HK-2 (cell line): Measurements from ENCODE around the gene RALGAPA2.

Experiments used
- DNase-seq: peaks from one replicate; pipeline ENCODE4 v3.0.0-alpha.2; 2018; ENCODE audit not compliant: unreplicated experiment

Gene RALGAPA2

DNA sequence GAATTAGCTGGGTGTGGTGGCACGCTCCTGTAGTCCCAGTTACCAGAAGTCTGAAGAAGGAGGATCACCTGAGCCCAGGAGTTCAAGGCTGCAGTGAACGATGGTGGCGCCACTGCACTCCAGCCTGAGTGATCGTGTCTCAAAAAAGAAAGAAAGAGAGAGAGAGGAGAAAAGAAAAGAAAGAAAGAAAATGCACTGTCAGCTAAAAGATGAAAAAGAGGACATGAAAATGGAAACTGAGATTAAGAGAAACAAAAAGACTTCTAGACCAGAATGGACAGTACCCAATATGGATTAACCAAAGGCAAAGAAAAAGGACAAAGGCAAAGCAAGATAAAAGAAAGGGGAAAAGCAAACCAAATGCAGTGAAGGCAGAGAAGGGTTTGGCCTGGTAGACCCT, 9.0 kb upstream of the RALGAPA2 start:
- DNase-seq = no peak

DNA sequence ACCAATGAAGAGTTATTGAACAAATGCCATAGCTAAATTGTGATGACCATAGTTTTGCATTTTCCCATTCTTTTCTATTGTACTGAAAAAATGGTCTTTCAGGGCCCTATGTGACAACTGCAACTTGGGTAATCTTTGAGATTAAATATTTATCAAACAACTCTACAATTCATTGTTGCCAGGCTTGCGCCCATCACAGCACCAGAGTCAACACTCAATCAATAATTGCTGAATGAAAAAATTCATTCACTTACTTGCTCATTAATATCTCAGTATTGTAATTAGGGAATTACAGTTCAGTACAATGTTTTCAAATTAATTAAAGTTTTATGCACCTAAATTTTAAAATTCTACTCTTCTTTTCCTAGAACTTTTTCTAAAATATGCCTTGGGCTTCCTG, 7.7 kb upstream of the RALGAPA2 start:
- no peak for DNase-seq

DNA sequence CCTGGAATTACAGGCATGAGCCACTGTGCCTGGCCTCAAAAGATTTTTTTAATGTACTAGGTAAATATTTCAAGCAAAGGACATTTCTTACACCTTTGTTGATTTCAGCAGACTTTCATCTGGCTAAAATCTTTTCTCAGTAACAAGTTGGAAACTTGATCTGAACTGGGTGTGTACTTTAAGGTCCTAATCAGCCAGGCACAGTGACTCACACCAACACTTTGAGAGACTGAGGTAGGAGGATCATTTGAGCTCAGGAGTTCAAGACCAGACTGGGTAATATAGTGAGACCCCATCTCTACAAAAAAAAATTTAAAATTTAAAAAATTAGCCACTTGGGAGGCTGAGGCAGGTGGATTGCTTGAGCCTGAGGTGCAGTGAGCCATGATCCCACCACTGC, 7.0 kb upstream of the RALGAPA2 start:
- no peak for DNase-seq

DNA sequence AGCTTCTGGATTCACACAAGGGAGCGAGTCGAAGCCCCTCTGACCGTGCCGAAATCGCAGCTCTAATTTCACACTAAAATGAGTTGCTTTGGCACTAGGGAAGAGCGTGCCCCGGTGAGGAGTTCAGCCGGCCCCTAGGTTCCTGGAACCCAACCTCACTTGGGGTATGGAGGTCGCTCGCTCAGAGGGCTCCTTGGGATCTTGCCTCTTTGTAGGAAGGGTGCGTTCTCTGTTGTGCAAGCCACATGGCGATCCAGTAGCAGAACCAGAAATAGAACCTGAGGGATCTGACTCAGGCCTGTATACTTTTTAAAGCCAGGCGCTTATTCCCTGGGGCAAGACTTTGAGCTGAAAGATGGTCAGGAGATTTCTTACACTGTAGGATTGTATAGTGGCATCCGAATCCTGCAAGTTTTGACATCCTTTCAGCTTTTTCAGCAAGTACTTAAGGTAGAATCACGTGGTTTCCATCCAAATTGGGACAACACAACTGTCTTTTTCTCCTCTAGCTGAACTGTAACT, 861 bp upstream of the RALGAPA2 start:
- DNase-seq = no peak

DNA sequence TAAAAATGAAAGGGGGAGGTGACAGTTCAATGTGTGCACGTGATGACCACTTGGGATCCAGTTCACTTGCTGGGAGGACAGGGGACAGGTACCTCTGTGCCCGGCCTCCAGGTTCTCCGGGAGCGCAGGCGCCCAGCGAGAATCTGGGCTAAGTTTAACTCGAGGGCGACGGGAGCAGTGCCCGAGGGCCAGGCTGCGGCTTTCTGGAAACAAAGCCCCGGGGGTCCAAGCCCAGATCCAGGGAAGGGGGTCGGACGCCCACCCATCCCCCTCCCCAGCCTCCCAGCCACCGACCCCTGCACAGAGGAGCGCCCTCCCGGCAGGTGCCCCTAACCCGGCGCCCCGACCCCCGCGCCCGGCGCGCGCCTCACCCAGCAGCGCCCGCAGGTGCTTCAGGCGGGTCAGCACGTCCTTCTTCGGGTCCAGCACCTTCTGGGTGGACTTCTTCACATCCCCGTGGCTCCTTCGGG, 405 bp downstream of the RALGAPA2 start:
- peak; percentile 25 for DNase-seq

DNA sequence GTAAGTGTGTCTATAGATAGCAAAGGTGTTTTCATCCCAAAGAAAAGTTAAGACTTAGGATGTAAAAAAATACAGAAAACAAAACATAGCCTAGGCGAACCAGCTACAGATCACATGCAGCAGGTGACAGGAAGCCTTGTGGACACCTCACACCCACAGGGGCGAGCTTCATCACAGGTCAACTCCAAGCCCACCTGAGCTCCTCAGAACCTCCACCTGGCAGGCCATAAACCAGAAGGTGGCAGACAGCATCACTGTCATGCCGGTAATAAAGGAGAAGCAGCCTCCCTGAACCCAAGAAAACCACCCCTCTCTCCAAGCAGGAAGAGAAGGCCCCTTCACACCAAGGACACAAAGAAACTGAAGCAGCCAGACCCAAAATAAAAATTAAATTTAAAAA, 1.0 kb downstream of the RALGAPA2 start:
- peak; percentile 3 for DNase-seq

DNA sequence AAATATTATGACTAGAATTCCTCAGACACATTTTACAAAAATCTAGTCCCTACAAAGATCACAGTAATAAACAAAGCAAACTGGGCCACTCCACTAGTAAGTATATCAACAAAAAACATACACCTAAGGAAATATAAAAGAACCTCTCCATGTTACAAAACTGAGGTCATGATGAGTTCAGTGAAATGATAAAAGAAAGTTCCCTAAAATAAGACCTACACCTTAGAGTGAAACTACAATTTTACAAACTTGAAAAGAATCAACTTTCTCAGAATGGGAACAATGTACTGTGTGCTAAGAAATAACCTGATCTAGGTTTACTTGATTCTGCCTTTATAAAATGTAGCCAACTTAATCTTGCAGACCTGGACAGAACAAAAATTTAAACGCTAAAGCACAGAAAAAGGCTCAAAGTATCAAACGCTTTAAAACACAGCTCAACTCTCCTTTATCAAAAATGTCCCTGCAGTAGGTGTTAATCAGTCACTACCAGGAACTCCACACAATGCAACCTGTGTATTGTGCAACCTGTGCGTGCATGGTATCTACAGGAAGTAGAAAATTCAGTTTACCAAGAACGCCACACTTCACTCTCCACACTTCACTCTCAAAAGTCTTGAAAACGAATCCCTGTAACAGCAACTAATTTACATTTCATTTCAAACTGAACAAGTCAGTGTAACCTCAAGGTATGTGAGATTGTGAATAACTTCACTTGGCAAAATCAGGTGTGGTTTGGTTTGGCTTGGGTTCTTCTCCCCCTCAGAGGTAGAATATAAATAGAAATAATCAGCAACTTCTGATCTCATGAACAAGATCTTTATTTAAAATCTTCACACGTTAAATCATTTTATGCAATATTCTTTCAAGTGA, 1.8 kb downstream of the RALGAPA2 start:
- no peak for DNase-seq

DNA sequence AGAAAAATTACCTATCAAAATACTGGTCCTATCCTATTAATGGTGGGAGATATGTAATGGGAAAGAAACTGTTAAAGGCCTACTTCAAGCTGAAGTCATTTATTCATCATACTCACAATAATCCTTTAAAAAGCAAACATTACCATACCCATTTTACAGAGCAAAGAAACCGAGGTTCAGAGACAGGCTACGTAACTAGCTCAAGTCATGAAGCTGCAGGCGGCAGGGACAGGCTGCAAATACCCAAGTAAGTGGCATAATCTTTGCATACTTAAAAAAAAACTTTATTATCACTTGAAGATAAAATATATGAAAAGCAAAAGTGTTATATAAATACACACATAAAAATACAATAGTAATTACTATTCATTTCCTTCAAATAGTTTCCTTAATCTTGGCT, 2.6 kb downstream of the RALGAPA2 start:
- DNase-seq = no peak

DNA sequence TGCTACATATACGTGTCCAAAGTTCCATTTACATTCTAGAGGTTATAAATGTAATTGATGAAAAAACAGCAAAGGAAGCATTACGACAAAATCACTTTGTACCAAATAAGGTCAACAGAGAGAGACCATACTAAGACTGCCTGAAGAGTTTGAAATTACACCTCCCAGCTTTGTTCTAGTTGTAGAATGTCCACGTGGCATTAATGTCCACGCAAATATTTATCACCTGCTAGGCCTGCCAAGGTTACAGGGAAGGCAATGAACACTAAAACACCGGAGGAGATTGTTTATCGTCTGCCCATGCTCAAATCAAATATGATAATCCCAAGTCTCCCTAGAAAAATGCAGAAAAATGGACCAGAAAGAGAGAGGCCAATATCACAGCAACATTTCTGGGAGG, 6.2 kb downstream of the RALGAPA2 start:
- DNase-seq = no peak

DNA sequence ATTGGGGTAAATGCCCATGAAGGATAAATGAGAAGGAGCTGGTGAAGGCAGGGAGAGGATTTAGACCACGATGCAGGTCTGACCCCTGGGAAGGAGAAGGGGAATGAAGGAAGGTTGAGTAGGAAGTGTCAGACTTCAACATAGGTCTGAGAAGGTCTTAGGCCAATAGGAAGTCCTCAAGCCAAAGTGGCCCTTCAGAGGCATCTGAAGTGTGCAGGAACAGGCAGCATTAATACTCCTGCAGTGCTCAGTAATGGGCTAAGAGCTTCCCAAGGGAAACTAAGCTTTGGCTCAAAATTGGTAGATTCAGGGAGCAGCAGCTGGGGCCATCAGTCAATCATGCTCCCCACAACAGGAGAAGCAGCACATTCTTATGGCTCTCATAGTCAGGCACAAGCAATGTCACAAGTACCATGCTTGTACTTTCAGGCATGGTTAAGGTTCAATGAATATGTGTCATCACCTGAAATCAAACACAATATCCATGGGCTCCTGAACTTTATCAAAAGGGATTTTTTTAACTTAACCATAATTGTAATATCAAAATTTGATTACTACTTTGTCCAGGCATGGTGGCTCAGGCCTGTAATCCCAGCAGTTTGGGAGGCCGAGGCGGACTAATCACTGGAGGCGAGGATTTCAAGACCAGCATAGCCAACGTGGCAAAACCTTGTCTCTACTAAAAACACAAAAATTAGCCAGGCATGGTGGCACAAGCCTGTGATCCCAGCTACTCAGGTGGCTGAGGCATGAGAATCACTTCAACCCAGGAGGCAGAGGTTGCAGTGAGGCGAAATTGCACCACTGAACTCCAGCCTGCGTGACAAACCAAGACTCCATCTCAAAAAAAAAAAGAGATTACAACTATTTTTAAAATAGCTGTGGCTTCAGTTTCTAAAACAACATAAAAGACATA, 9.9 kb downstream of the RALGAPA2 start:
- no peak for DNase-seq

DNA sequence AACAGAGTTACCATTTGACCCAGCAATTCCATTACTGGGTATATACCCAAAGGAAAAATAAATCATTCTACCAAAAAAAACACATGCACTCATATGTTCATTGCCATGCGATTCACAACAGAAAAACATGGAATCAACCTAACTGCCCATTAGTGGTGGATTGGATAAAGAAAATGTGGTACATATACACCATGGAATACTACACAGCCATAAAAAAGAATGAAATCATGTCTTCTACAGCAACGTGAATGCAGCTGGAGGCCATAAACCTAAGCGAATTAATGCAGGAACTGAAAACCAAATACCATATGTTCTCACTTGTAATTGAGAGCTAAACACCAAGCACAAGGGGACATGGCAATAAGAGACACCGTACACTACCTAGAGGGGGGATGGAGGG, 12.5 kb downstream of the RALGAPA2 start:
- no peak for DNase-seq

DNA sequence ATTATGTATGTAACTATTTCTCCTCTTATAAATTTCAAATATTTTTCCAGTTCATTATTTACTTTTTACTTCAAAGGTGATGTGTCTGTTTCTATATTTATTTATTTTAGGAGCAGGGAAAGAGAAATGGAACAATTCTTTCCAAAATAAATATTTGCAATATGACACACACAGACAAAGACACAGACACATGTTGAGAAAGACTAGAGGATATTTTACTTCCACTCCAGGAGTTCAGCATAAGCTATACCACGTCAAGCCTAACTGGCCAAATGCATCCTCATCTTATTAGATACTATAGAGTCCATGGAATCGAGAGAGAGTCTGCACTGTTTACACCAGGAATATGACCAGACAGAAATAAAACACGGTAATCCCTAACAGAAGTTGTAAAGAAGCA, 13.3 kb downstream of the RALGAPA2 start:
- no peak for DNase-seq

DNA sequence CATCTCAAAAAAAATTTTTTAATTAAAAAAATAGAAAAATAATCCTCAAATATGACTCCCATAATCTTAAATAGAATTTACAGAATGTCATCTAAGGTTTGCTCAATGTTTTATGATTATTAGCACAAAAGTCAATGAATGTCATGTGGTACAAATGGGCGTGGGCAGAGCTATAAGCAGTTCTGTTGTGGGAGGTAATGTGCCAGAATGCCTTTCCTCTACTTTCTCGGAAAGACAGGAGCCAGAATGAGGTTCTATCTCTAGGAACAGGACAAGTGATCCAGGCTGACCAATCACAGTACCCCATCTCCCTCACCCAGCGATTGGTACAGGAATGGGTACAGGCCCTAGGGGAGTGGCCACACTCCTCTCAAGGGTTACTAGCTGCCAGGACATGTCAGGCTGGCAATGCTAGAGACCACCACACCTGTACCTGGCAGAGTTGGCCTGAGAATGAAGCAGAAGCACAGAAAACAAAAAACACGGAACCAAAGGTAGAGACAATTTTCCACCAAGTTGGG, 15.1 kb downstream of the RALGAPA2 start:
- no peak for DNase-seq

DNA sequence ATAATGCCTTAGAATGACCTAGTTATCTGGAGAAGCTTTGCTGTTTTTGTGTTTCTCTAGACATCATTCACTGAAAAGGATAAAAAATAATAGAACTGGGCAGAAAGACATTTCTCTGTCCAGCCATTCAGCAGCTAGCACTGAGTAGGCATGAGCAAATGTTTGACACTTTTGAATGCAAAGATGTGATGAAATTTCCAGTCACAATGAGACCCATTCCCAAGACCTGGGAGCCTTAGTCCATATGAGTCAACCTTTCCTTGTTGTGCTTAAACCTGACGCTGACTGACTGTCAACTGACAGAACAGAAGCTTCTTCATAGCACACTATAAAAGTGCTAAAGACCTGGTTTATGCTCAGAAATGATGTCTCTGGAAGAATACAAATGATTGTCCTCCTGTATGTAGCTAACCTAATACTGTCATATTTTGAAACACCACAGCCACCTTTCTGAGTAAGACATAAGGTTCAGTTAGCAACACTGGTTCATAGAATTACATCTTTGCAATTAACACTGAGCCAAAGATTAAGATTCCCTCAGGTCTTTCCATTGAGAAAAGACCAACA, 17.1 kb downstream of the RALGAPA2 start:
- no peak for DNase-seq

DNA sequence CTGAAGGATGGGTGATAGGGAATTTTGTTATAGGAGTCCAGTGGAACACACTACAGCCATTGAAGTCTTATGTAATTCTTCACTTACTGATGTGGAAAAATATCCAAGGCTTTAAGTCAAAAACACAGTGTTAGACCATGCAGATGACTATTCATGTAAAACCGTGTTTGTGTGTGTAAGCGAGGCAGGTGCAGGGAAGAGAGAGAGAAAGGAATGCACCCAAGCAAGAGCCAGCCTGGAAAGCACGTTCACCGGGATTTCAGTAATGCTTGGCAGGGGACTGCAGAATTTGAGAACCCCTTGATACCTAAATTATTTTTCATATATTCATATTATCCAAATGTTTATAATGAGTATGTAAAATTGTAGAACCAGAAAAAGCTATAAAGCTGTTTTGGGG, 17.9 kb downstream of the RALGAPA2 start:
- DNase-seq = no peak

DNA sequence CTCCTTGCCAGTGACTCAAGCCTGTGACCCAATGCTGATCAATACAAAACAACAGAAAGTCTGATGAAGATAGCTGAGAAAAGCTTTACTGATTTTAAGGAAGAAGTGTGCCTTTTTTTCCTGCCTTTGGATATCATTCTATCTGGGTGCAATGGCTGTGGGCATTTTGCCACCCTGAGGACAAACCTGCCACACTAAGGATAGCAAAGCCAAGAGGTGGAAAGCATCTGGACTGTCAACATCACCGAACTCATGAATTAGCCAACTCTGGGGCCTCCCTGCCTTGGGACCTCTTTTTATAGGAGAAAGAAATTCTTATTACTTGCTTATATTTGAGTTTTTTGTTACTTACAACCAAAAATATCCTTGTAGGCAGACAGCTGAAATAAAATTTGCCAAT, 19.9 kb downstream of the RALGAPA2 start:
- no peak for DNase-seq

DNA sequence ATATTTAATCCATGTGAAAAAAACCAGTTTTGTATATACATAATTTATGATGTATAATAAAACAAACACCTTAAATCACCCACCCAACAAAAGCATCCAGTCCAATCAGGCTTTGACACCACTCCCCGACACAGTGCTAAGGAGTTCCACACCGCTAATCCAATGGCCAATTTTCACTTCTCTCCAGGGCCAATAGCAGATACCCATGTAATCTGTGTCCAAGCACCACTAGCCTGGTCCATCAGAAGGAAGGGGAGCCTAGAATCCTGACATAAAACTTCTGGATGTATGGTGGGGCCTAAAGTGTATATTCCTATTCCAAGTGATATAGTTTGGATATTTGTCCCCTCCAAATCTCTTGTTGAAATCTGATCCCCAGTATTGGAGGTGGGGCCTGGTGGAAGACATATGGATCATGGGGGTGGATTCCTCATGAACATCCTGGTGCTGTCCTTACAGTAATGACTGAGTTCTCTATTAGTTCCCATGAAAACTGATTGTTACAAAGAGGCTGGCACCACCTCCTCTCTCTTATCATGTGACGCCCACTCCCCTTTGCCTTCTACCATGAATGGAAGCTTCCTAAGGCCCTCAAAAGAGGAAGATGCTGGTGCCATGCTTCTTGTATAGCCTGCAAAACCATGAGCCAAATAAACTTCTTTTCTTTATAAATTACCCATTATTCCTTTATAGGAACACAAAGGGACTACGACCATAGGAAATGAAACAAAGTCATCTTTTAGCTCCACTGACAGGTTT, 20.8 kb downstream of the RALGAPA2 start:
- no peak for DNase-seq

DNA sequence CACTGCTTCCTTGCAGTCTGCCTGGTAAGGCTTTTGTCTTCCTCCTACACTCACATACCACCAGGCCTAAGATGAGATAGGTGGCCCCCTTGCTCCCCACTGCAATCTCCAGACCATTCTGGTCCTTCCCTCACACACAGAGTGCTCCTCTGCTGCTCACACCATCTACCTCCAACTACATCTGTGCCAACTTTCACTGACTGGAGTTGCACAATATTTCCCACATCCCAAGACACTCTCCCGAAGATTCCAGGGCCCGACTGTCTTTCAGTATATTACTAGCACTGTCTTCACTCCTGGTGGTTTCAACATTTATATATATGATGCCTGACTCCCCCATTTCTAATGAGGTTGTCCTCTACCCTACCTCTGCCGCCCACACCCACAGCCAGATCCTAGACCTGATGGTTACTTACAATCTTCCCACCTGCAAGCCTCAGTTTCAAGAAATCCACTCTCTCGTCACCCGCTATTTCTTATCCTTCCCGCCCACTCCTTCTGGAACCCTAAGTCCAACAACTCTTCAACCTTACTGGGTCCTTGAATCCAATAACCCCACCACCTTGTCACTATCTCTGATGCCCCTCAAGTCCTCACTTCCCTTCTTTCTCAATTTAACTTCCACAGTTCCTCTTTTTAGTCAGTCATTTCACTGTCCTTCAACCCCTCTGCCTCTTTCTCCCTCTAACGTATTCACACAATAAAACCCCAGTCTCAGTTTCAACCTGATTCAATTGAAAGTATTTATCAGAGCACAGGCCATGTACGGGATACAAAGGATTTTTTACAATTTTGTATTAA, 21.6 kb downstream of the RALGAPA2 start:
- no peak for DNase-seq

DNA sequence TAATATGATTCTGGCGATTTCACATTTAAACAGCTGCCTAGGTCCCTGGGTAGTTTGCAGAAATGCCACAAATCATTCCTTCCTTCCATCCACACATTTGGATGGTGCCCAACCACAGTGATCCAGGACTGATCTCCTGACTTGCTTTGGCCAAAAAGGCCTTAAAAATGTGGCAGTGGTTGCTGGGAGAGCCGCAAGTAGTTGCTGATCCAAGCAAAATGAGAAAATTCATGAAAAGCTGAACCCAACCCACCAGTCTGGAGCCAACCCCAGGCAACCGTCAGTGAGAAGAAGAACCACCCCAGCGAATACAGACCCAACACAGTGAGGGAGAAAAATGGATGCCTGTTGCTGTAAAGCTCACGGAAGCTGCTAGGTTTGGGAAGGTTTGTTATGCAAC, 25.1 kb downstream of the RALGAPA2 start:
- DNase-seq = no peak

DNA sequence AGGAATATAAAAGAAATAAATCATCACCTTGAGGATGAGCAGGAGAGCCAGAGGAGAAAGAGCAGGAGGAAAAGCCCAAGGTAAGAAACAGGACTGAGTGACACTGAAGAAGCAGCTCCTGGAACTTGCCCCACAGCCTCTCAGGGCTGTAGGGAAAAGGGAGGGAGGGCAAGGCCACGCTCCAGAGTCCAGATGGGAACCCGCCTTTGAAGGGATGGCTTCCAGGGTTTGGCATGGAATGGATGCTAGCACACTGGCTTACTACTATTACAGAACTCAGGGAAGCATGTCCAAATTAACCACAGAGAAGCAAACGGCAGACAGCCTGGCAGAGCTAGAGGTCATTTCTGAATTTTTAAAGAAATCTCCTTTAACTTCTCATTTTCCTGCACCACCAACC, 26.8 kb downstream of the RALGAPA2 start:
- DNase-seq = no peak
